Endometrial microvascular endothelial cells (primary cell): ENCODE results near the gene CDY2A. TPM values are rescaled to one million over a fixed set of nuclear protein-coding genes. Genes with fewer than 3 reads are reported as not detected.
"Not testable (repeated sequence)": the region's sequence is repeated elsewhere in the genome, so short reads cannot be mapped to it uniquely, and the experiment has no call there.

Experiments
- in situ Hi-C: cut with HindIII; loops from 2 replicates; pipeline ENCODE4 v1.10.0; 2017; ENCODE audit warnings: low sequenced_read_pairs, low pct_unique_long_range_greater_than_20kb; ENCODE audit errors: inconsistent ontology term
- total RNA-seq: library from RNA; depleted of rRNA; stranded (reverse); fragments of >200 nt; gene quantifications from one replicate; pipeline ENCODE4 v1.2.3, GENCODE V29; 2015; ENCODE audit errors: inconsistent ontology term

Gene CDY2A, protein sequence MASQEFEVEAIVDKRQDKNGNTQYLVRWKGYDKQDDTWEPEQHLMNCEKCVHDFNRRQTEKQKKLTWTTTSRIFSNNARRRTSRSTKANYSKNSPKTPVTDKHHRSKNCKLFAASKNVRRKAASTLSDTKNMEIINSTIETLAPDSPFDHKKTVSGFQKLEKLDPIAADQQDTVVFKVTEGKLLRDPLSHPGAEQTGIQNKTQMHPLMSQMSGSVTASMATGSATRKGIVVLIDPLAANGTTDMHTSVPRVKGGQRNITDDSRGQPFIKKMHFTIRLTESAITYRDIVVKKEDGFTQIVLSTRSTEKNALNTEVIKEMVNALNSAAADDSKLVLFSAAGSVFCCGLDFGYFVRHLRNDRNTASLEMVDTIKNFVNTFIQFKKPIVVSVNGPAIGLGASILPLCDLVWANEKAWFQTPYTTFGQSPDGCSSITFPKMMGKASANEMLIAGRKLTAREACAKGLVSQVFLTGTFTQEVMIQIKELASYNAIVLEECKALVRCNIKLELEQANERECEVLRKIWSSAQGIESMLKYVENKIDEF
- not detected for total RNA-seq

DNA sequence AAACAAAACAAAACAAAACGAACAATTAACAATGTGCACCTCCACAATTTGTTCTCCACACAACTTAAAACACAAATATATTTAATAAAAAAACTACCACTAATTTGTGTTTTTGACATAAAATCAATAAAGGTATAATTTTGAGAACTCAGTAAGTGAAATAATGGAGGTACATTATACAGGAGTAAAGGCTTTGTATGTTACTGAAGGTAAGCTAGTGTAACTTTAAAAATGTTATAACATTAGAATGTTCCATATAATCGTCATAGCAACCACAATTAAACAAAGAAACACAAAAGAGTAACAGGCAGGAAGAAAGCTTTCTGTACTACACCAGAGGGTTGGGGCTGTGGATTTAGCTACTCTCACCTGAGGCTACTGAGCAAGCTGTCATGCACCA, at the start of gene CDY2A:
TSS of gene CDY2A (plus strand) at position 301 of the 400 bp plus-strand sequence. CDS start 328 bp downstream, outside the sequence.
- in situ Hi-C loops, result not testable (repeated sequence)

DNA sequence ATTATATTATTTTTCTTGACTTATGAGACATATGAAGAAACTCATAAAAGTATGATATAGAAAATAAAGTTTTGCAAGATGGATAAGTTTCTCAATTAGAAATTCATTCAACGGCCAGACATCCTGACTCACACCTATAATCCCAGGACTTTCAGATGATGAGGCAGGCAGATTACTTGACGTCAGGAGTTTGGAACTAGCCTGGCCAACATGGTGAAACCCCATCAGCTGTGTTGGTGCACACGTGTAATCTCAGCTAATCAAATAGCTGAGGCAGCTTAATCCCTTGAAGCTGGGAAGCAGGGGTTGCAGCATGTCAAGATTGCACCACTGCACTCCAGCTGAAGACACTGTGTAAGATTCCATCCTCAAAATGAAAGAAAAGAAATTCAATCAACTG, 28.0 kb upstream of the CDY2A start:
- in situ Hi-C loops, result not testable (repeated sequence)

DNA sequence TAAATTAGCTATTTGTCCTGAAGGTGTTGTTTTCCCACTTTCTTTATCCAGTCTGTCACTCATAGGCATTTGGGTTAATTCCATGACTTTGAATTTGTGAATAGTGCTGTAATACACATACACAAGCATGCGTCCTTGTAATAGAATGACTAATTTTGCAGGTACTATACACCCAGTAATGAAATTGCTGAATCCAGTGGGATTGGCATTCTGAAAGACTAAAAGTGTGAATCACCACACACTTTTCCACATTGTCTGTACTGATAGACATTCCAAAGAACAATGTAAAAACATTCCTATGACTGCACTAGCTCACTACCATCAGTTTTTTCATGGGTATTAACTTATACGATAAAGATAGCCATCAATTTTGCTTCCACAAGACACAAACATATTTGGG, 27.3 kb upstream of the CDY2A start:
- in situ Hi-C loops, result not testable (repeated sequence)

DNA sequence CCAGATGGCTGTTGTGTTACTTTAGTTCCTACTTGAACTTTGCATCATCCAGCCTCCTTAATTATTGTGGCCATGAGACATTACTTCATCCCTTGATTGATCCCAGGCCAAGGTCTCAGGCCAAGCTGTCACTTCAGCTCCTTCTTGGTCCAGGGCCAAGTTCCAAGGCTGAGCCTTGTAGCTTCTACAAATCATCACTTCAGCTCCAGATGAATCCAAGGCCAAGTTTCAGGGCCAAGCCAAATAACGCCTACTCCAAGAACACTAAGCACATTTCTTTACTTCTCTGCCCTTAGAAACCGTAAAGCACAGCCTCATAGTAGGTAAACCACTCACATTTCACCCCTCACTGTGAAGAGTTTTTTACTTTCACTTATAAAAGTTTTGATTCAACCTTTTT, 1.7 kb upstream of the CDY2A start:
- in situ Hi-C loops, result not testable (repeated sequence)

DNA sequence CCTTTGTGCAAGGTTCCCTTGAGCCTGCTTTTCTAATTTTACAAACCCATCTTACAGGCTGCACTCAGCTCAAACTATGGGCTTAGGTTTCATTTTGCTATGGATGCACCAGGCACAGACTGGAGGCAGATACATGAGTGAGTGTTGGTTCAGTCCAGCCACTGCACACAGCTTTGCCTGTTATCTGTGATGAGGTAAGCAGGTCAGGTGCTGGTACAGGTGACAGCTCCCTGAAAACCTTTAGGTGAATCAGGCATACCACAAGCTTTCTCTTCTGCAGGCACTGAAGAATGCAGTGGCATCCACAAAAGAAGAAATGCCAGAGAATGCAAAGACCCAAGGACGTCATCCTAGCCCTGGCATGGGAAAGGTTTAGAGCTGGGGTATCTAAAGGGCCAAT, 3.3 kb downstream of the CDY2A start:
- in situ Hi-C loops, result not testable (repeated sequence)

DNA sequence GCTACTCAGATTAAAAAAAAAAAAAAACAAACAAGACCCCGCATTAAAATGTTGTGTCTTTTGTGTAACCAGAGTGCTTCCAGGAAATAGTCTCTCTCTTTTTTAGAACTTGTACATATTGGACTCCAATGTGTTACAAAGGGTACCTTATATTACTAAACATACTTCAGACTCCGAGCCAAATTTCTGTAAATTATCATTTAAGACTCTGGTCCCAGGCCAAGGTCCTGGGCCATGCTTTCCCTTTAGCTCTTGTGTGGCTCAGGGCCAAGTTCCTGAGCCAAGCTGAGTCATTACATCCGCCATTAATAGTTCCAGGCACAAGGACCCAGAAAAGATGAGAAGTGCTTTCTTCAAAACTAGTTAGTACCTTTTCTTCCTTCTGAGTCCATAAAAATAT, 4.6 kb downstream of the CDY2A start:
- in situ Hi-C loops, result not testable (repeated sequence)

DNA sequence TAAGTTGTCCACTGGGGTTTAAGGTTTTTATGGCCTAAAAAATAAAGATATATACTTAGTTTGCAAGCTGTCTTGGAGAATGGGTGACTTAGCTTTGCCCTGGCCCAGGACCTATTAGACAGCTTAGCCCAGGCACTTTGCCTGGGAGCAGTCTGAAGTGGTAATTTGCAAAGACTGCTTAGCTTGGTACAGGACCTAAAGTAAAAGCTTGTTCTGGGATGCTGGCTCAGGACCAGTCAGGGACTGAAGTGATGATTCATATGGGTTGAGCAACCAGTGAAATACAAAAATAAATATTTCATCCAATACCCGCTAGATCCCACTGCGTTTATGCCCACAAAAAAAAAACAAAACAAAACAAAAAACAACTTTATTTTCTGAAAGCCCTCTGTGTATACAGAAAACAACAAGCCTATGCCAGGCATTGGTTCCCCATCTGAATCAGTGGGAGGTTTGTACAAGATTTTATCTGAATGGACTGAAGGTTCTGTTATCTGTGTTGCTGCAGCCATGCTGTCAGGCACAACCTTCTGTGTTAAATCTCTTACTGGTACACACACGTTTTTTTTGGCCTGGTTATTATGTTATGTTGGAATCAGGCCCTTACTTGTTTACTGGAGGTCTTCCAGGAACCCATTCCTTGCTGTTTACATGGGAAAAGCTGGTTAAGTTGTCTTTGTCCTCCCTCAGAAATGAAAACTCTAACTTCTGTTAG, 8.7 kb downstream of the CDY2A start:
- in situ Hi-C loops, result not testable (repeated sequence)

DNA sequence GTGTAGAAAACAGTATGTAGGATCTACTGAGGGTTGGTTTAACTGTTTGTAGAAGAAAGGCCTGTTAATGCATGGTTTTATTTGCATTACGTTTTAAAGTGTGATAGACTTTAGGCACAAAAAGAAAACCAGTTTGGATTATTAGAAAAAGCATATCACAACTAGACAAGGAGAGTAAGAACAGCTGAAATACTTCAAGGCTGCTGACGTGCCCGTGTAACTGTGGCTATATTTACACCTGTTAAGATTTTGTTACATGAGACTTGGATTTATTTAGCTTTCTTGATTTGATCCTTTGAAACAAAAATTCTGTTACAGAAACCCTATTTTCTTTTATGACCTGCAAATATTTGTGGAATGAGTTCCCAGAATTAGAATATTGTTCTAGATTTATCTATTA, 9.3 kb downstream of the CDY2A start:
- in situ Hi-C loops, result not testable (repeated sequence)

DNA sequence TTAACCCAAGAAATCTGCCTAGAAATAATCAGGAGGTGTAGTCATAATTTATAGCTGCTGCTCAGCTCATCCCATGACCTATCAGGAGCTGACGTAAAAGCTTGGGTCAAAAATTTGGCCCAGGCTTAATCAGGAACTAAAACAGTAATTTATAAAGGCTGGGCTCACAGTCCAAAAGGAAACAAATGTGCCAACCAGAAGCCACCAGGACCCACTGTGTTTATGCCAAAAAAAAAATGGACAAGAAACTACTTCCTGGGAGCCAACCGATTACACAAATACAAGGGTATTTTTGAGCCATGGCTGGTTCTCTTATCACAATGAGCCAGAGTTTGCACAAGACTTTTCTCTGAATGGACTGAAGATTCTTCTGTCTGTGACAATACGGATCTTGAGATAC, 19.4 kb downstream of the CDY2A start:
- in situ Hi-C loops, result not testable (repeated sequence)

DNA sequence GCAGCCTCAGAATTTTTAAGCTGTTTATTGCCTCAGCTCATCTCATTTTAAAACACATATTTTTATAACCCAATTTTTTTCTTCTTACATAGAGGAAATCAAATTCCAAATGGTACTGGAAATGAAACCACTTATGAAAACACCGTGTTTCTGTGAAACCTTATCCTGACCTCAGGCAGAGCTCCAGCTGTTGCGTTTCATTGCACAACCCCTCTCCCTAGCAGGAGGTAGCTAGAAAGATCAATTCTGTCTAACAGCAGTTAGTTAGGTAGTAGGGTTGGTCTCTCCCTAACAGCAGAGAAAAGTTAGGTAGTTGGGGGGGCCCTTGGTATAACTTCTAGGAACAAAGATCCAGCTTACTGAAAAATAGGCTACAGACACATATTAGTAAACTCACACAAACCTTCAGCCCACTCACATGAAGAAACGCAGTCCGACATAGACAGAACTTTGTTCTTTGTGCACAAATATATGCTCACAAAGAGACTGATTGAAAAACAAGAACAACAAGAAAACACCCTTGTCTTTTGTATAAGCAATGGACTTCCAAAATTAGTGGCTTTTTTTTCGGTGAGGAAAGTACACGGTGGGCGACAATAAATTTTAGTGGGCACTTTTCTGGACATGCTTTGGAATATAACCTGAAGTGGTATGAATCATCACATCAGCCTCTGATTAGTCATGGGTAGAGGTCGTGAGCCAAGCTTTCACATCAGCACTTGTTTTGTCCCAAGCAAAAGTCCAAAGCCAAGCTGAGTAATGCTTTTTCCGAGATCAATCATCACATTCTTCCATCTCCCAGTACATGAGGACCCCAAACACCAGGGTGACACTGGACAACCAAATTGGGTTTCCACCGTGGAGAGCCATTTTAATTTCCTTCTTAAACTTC, 22.8 kb downstream of the CDY2A start:
- in situ Hi-C loops, result not testable (repeated sequence)

DNA sequence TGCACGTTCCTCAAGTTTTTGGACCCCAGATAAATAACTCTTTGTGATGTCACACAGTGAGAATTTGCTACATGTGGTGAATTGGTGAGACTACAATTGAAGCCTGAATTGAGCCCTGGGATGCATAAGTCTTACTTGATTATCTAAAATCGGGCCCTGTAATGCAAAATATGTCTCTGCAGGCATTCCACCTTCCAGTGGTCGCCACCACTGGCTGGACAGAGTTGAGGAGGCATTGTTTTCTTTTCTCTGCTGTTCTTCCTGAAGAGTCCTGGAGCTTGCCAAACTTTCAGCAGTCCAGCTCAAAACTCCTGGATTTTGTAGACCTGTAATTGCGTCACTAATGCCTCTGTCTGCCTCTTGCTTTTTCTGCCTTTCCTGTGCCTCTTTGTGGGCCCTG, 23.5 kb downstream of the CDY2A start:
- in situ Hi-C loops, result not testable (repeated sequence)

DNA sequence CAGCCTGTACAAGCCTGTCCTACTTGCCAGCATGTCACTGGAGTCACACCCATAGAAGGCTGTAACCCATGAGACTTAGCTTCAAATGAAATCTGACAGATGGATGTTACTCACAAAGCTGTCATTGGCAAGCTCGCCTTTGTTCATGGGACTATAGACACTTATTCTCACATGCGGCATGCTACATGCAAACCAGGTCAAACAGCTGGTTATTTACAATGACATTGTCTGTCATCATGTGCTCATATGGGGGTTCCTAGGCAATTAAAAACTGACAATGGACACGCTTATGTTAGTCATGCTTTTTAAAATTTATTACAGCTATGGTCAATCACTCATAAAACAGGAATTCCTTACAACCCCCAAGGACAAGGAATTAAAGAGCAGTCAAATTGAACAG, 30.9 kb downstream of the CDY2A start:
- in situ Hi-C loops, result not testable (repeated sequence)

DNA sequence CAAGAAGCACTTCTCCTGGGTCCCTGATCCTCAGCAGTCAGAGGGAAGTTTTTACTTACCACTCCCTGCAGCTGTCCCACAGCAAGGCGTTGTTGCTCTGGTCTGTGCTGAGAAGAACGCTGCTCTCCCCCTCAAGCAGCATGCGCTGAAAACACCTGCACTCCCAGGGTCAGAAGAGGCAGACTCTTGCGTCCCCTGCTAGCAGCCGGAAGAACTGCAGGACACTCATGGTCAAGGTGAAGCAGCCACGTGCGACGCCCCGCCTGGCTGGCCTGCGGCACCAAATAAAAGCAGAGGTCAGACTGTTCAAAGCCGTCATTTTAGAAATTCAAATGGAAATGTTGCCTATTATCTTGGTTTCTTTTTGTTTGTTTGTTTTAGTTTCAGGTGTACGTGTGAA, 47.9 kb downstream of the CDY2A start:
- in situ Hi-C loops, result not testable (repeated sequence)

Other genes with a start within 250 kb of the CDY2A start
- not detected for gene CDY2B, start 145.6 kb upstream of the CDY2A start, total RNA-seq